Nephron (organoid): Measurements from ENCODE around the gene MAP4K3.

ENCODE experiments used
- H3K27ac Mint-ChIP-seq, 3 experiments: 2 replicates each; pipeline ENCODE4 v1.8.0; 2020; ENCODE audit warnings: mixed read lengths in 3 of 3, mild to moderate bottlenecking in 2 of 3, moderate library complexity in 1 of 3
- H3K27me3 Mint-ChIP-seq: 2 replicates; pipeline ENCODE4 v1.8.0; 2021; ENCODE audit warnings: low read depth, mild to moderate bottlenecking, moderate library complexity, mixed read lengths
- H3K36me3 Mint-ChIP-seq: 2 replicates; pipeline ENCODE4 v1.8.0; 2020; ENCODE audit warnings: low read depth, mixed read lengths
- H3K4me1 Mint-ChIP-seq: 2 replicates; pipeline ENCODE4 v1.8.0; 2020; ENCODE audit warnings: mixed read lengths
- H3K4me3 Mint-ChIP-seq, 3 experiments: 2 replicates each; pipeline ENCODE4 v1.8.0; 2020; ENCODE audit warnings: mild to moderate bottlenecking in 3 of 3, mixed read lengths in 3 of 3, moderate library complexity in 2 of 3
- H3K9me3 Mint-ChIP-seq: 2 replicates; pipeline ENCODE4 v1.8.0; 2020; ENCODE audit warnings: mixed read lengths
- CTCF ChIP-seq, 3 experiments: fragments of 200-600 bp; sonication (generic); IDR thresholded peaks; one replicate each; pipeline ENCODE4 v1.5.0; 2021; ENCODE audit warnings: antibody characterized with exemption in 3 of 3; ENCODE audit not compliant: unreplicated experiment in 3 of 3

Gene MAP4K3

DNA sequence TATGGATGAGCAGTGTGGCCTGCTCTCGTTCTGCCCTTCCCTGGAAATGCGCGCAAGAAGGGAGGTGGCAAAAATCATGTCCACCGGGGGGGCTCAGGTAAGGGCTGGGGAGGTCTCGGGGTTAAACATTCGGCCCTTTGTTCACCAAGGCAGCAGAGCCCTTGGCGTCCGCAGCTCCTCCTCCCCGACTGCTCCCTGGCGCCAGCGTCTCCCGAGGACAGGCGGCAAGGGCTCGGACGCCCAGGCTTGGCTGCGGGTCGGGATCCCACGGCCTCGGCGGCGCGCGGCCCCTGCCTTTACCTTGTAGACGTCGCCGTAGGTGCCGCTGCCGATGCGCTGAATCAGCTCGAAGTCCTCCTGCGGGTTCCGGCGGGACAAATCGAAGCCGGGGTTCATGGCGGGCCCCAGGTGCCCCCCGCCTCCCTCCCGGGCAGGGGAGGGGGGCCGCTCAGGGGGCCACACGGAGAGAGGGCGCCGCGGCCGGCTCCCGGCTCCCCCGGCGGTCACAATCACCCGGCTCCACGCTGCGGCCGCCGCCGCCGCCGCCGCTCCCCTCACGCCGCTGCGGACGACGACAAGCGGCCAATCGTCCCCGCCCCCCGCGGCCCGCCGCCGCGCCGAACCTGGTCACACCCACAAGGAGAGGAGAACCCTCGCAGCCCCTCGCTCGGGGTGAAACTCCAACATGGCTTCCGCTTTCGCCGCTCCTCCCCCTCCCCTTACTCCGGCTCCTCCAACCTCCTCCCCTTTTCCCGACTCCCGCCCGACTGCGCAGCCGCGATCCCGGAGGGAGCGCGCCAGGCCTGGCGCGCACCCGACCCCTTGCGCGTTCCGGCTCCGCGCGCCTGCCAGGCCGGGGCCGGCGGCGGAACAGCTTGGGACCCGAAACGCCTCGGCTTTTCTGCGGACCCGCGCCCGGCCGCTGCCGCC, at the start of gene MAP4K3:
Gene MAP4K3, minus strand, starts transcription at position 694 of the 930 bp plus-strand sequence. Its CDS starts 298 bp downstream, at position 396.
- Mint-ChIP-seq H3K9me3 (no peaks in the 10 kb centered on the region), H3K27me3 (no peaks in the 10 kb centered on the region), H3K27ac (peak within 1 kb of the TSS; percentile 73 to 95 (median 80)), H3K4me1 (peaks cover 48% of the 10 kb centered on the region), H3K4me3 (peak within 1 kb of the TSS; percentile 83 to 93 (median 88)), H3K36me3 (no peaks in the 10 kb centered on the region)
- TF ChIP-seq CTCF (IDR thresholded peaks at IDR 0.05; ENCODE audit: unreplicated experiment in 3 of 3), result no peak

- Mint-ChIP-seq H3K36me3 (no peaks in the 10 kb centered on the region), H3K4me1 (peaks cover 11% of the 10 kb centered on the region), H3K9me3 (no peaks in the 10 kb centered on the region), H3K4me3 (no peak overlapping the region), H3K27ac (no peak overlapping the region), H3K27me3 (no peaks in the 10 kb centered on the region)
- TF ChIP-seq CTCF (IDR thresholded peaks at IDR 0.05; ENCODE audit: unreplicated experiment in 3 of 3), result no peak
Observed at GRCh38 chr2:39486071-39486470, 49.0 kb upstream of the MAP4K3 start.

DNA sequence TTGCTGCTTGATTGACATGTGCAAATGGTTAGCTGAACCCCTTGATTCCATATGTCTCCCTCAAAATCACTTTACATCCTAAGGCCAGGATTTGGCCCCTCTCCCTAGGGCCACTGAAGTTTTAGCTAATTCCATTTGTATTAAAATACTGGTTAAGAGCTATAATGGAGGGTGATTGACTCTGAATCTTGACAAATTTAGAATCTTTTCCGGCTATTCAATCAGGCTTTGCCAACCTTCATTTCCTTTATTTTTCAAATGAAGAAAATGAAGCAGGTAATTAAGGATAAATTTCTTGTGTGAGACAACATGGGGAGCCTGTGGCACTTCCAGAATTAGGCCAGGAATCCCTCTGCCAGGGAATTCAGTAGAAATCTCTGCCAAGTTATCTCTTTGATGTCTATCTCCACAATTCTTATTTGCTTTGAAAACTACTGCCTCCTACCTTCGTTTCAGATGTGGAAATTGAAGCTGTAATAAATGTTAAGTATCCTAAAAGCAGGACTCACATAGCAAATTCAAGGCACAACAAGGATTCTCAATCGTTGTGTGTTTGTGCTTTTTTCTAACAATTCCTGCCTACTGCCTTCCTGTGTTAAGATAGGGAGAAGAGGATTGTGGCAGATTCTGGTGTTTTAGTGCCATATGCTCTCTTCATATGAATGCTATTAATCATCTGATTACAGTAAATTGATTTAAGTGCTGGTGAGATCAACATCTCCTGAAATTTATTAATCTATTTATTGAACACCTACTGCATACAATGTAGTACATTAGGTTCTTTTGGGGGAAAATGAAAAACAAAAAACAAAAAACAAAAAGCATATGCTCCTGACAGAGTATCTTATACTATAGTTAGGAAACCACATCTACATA, 47.8 kb upstream of the MAP4K3 start:
- Mint-ChIP-seq H3K4me3 (no peak overlapping the region), H3K27me3 (no peaks in the 10 kb centered on the region), H3K9me3 (no peaks in the 10 kb centered on the region), H3K27ac (peak overlapping the region in 1 of 3 experiments; percentile 25), H3K36me3 (no peaks in the 10 kb centered on the region), H3K4me1 (peaks cover 11% of the 10 kb centered on the region)
- TF ChIP-seq CTCF (IDR thresholded peaks at IDR 0.05; ENCODE audit: unreplicated experiment in 3 of 3), result no peak

GRCh38 chr2:39484206-39484605, 47.1 kb upstream of the MAP4K3 start:
- no peak overlapping the region for H3K27ac Mint-ChIP-seq
- H3K27me3 Mint-ChIP-seq, result no peaks in the 10 kb centered on the region
- H3K4me3 Mint-ChIP-seq, result no peak overlapping the region
- peaks cover 11% of the 10 kb centered on the region for H3K4me1 Mint-ChIP-seq
- no peaks in the 10 kb centered on the region for H3K9me3 Mint-ChIP-seq
- H3K36me3 Mint-ChIP-seq, result no peaks in the 10 kb centered on the region
- no peak for TF ChIP-seq CTCF (IDR thresholded peaks at IDR 0.05; ENCODE audit: unreplicated experiment in 3 of 3)

GRCh38 chr2:39483534-39483933, 46.4 kb upstream of the MAP4K3 start:
- no peaks in the 10 kb centered on the region for H3K9me3 Mint-ChIP-seq
- H3K4me3 Mint-ChIP-seq, result no peak overlapping the region
- no peak for TF ChIP-seq CTCF (IDR thresholded peaks at IDR 0.05; ENCODE audit: unreplicated experiment in 3 of 3)
- H3K4me1 Mint-ChIP-seq, result peaks cover 11% of the 10 kb centered on the region
- H3K27ac Mint-ChIP-seq, result peak overlapping the region in 2 of 3 experiments; percentile 1 to 34
- peaks cover 3% of the 10 kb centered on the region for H3K36me3 Mint-ChIP-seq
- no peaks in the 10 kb centered on the region for H3K27me3 Mint-ChIP-seq
